ENCODE results near the gene ITIH2. TPM values are rescaled to one million over a fixed set of nuclear protein-coding genes. Genes with fewer than 3 reads are reported as not detected.
A peak's percentile ranks its signal among the peaks of the same experiment; 100 is the strongest.

The ITIH2 gene
- total and polyA plus RNA-seq, 9 of the 15 experiments (the other 6 are each of a cell fraction or from before 2014, with no cell fraction given): 0.66 TPM; not detected in 8

- Histone ChIP-seq H3K27me3 (ENCODE audit: control insufficient read depth in 2 of 2, insufficient read depth in 2 of 2, low read length in 2 of 2) (peaks cover 22 to 28% of the 10 kb centered on the region in 2 experiments), H3K9me1 (ENCODE audit: control insufficient read depth, insufficient read depth, low read length) (no peaks in the 10 kb centered on the region), H3K27ac (ENCODE audit: extremely low read depth, low read depth, low read length) (no peak overlapping the region), H3K36me3 (ENCODE audit: control insufficient read depth, insufficient read depth, low read length) (no peaks in the 10 kb centered on the region), H3K9ac (ENCODE audit: insufficient read depth in 1 of 2, low read depth in 2 of 2, low read length in 2 of 2) (no peak overlapping the region), H3K4me2 (ENCODE audit: insufficient read depth, low read length) (no peak overlapping the region), H3K4me3 (no peak overlapping the region), H3K79me2 (ENCODE audit: control insufficient read depth, insufficient read depth, low read length) (no peaks in the 10 kb centered on the region), H3K4me1 (replicated peaks in 1 of 2; ENCODE audit: control insufficient read depth in 2 of 2, insufficient read depth in 2 of 2, low read length in 2 of 2) (peaks cover 0 to 7% of the 10 kb centered on the region in 2 experiments; a peak in 2 of 5 replicates), H2AFZ (ENCODE audit: low read depth, low read length) (no peak overlapping the region), H3K9me3 (replicated peaks; ENCODE audit: control insufficient read depth, insufficient read depth, low read depth, low read length) (no peaks in the 10 kb centered on the region), H4K20me1 (replicated peaks; ENCODE audit: control insufficient read depth, insufficient read depth, low read length) (no peaks in the 10 kb centered on the region)
- TF ChIP-seq, protein P1, sequence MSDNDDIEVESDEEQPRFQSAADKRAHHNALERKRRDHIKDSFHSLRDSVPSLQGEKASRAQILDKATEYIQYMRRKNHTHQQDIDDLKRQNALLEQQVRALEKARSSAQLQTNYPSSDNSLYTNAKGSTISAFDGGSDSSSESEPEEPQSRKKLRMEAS (CRISPR knock-in tag; IDR thresholded peaks at IDR 0.05): no peak
- TF ChIP-seq CEBPG (CRISPR knock-in tag; IDR thresholded peaks at IDR 0.05) (no peak), CEBPG (tag; conservative IDR thresholded peaks at IDR 0.05 in 1 of 2, IDR thresholded peaks at IDR 0.05 in 1 of 2) (peak; percentile 49 to 55; a peak in 3 of 4 replicates), EZH2 (IDR thresholded peaks at IDR 0.05; ENCODE audit: borderline replicate concordance, low read depth, low read length) (no peak), ZC3H8 (IDR thresholded peaks at IDR 0.05) (no peak), CREM (IDR thresholded peaks at IDR 0.05; ENCODE audit: low read depth) (no peak)
- TF ChIP-seq, protein P2, sequence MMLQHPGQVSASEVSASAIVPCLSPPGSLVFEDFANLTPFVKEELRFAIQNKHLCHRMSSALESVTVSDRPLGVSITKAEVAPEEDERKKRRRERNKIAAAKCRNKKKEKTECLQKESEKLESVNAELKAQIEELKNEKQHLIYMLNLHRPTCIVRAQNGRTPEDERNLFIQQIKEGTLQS (IDR thresholded peaks at IDR 0.05): peak; percentile 56; the same call in 1 of the 2 replicates
- TF ChIP-seq, protein P2 (CRISPR knock-in tag; conservative IDR thresholded peaks at IDR 0.05): no peak
- ChIA-PET POLR2A (no interaction called here), CTCF (ENCODE audit: low intra/inter-chr PET ratio) (no interaction called here)
- intact Hi-C loops (cut with micrococcal nuclease): no loop called here
- no peak for FAIRE-seq
- in situ Hi-C loops (cut with MboI): no loop called here
- 0% methylated on average over 2 of the region's 2 CpGs for WGBS (ENCODE audit: insufficient coverage, low coverage, missing lambda C conversion rate)
- no peak for ATAC-seq
- no TSS peak for BruUV-seq (replicated peaks)
- no peak for DNase-seq (ENCODE audit: extremely low read depth in 1 of 4, low spot score in 3 of 4)
Observed at GRCh38 chr10:7664707-7665106, 38.4 kb upstream of the ITIH2 start.

All from K562 (cell line).